Measurements from ENCODE around the gene TEDDM1.

The TEDDM1 gene

DNA sequence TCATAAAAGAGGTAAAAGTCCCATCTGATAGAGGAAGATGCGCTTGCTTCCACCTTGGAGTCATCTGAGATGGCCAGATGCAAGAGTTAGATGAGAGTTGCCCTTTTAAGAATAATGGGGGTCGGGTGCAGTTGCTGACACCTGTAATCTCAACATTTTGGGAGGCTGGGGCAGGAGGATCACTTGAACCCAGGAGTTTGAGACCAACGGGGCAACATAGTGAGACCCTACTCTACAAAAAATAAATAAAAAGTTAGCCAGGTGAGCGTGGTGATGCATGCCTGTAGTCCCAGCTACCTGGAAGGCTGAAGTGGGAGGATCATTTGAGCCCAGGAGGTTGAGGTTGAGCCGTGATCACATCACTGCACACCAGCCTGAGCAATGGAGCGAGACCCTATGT is 13.5 kb upstream of the TEDDM1 start:
- no peak overlapping the region for H3K27ac ChIP-seq
- TF ChIP-seq ZFX (IDR thresholded peaks at IDR 0.05; ENCODE audit: borderline replicate concordance) = no peak
- TF ChIP-seq, protein P1, sequence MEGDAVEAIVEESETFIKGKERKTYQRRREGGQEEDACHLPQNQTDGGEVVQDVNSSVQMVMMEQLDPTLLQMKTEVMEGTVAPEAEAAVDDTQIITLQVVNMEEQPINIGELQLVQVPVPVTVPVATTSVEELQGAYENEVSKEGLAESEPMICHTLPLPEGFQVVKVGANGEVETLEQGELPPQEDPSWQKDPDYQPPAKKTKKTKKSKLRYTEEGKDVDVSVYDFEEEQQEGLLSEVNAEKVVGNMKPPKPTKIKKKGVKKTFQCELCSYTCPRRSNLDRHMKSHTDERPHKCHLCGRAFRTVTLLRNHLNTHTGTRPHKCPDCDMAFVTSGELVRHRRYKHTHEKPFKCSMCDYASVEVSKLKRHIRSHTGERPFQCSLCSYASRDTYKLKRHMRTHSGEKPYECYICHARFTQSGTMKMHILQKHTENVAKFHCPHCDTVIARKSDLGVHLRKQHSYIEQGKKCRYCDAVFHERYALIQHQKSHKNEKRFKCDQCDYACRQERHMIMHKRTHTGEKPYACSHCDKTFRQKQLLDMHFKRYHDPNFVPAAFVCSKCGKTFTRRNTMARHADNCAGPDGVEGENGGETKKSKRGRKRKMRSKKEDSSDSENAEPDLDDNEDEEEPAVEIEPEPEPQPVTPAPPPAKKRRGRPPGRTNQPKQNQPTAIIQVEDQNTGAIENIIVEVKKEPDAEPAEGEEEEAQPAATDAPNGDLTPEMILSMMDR (IDR thresholded peaks at IDR 0.05) = no peak

DNA sequence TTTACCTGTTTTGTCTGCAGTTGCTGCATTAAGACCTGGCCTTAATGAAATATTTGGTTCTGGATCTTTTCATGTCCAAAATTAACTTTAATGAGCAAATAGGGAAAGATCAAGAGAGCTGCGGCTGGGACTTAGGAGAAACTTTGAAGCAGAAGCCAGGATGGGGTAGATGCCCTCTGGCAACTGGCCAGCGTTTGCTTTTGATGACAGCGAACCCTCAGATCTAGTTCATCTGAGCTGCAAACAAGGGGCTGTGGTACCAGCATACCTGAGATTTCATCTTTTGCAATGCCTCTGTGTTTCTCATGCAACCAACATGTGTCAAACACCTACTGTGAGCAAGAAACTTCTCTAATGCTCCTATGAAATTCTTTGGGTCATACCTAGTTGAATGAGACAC is 13.0 kb upstream of the TEDDM1 start:
- no peak for TF ChIP-seq ZFX (IDR thresholded peaks at IDR 0.05; ENCODE audit: borderline replicate concordance)
- TF ChIP-seq, protein P1 (IDR thresholded peaks at IDR 0.05) = no peak

DNA sequence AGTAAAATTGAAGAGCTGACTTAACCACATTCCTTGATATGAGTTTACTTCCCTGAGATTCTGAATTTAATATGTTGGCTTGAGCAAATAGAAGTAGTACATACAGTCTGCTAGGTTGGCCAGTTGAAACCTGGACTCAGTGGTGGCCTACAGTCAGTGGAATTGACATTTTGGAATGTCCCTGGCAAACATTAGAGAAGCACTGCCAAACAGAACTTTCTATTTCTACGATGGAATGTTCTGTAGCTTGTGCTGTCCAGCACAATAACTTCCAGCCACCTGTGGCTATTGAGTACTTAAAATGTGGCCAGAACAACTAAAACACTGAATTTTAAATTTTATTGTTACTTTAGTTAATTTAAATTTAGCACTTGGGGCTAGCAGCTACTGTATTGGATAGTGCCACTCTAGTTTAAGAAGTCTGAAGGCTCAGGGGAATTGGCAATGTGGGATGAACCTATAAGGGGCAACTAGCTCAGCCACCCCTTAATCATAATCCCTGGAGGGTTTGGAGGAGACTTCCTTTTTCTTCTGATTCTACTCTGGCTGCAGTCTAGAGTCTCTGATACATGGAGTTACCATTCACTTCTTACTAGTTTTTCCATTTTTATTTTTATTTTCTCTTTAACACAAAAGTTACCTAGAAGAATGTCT is 10.3 kb upstream of the TEDDM1 start:
- no peak for TF ChIP-seq ZFX (IDR thresholded peaks at IDR 0.05; ENCODE audit: borderline replicate concordance)
- TF ChIP-seq, protein P1 (IDR thresholded peaks at IDR 0.05) = no peak
- H3K27ac ChIP-seq = no peak overlapping the region

More for the DNA sequence above, 13.0 kb upstream of the TEDDM1 start:
- H3K27ac ChIP-seq = no peak overlapping the region

DNA sequence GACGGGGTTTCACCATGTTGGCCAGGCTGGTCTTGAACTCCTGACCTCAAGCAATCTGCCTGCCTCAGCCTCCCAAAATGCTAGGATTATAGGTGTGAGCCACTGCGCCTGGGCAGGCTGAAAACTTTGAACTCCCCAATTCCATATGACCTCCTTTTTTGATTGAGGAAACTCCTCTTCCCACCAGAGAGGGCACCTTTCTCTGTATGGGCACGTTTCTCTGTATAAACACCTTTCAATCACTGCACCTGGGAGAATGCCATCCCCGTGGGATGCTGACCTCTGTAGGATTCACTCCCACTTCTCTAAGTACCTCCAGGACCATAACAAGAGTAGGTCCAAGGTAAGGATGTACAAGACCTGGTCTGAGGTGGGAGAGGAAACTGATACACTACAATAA is 9.7 kb upstream of the TEDDM1 start:
- TF ChIP-seq, protein P1 (IDR thresholded peaks at IDR 0.05) = no peak
- TF ChIP-seq ZFX (IDR thresholded peaks at IDR 0.05; ENCODE audit: borderline replicate concordance) = no peak
- no peak overlapping the region for H3K27ac ChIP-seq

DNA sequence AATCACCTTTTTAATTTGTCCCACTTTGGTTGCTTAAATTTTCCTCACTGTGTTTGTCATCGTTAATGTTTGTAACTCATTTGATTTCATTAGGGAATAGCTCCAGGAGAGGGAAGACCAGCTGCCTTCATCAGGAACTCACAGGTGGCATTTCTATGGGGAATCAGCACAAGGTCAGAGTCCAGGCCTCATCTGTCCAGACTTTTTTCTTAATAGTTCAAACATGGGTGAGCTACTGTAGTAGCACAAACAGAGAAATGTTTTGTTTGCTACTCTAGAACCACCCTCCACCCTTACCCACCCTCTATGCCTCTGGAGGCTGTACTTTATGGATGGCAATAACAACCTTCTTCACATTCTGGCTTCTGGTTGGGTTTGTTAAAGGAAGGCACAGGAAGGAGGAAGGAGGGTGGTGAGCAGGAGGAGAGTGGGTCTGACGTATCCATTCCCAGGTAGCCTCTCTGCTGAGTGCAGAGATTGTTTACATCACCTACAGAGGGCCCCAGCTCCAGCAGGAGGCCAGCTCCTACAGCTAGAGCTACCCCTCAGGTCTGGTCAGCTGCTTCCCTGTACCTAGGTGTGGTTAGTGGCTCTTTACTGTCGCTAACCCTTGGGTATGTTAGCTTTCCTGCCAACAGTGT is 8.1 kb upstream of the TEDDM1 start:
- H3K27ac ChIP-seq = no peak overlapping the region
- TF ChIP-seq, protein P1 (IDR thresholded peaks at IDR 0.05) = no peak

DNA sequence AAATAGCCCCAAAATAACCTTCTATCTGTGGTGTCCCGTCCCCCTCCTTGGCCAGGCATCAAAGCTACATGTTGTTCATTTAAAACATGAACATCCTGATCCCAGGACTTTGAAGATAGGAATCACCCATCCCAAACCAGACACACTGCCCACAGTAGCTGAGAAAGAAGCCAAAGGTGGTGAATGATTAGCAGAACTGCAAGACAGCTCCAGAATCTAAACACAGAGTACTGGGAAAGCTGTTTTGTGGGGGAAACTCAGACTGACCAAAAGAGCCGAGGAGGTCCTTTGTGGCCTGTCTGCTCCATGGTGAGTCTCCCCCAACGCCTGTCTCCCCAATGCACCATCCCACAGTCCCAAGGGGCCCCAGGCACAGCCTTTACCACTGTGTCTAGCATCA is 7.3 kb upstream of the TEDDM1 start:
- H3K27ac ChIP-seq = no peak overlapping the region
- TF ChIP-seq, protein P1 (IDR thresholded peaks at IDR 0.05) = no peak
- no peak for TF ChIP-seq ZFX (IDR thresholded peaks at IDR 0.05; ENCODE audit: borderline replicate concordance)

DNA sequence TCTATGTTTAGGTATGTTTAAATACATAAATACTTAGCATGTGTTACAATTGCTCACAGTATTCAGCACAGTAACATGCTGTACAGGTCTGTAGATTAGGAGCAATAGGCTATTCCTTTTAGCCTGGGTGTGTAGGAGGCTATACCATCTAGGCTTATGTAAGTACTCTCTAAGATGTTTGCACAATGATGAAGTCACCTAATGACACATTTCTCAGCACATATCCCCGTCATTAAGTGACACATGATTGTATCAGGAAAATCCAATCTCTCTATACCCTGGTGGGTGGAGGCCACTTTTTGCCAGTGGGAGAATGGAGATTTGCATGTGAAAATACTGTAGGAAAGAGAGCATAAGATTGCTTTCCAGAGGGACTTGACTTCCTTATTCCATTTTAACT is 5.5 kb upstream of the TEDDM1 start:
- no peak overlapping the region for H3K27ac ChIP-seq
- no peak for TF ChIP-seq ZFX (IDR thresholded peaks at IDR 0.05; ENCODE audit: borderline replicate concordance)
- TF ChIP-seq, protein P1 (IDR thresholded peaks at IDR 0.05) = no peak

Measured in 22Rv1 (cell line).